GM10266 (cell line): ENCODE data around the gene CYBC1.

Source experiments
- DNase-seq: peaks from one replicate; pipeline ENCODE4 v3.0.0; 2012; ENCODE audit errors: extremely low spot score
- TF ChIP-seq, protein P1 (sequence below): IDR thresholded peaks from 2 replicates; pipeline ENCODE4 v1.5.1; 2012; ENCODE audit warnings: mild to moderate bottlenecking, low read depth; ENCODE audit not compliant: control insufficient read depth, insufficient read depth; ENCODE audit errors: missing control alignments

CYBC1 gene

DNA sequence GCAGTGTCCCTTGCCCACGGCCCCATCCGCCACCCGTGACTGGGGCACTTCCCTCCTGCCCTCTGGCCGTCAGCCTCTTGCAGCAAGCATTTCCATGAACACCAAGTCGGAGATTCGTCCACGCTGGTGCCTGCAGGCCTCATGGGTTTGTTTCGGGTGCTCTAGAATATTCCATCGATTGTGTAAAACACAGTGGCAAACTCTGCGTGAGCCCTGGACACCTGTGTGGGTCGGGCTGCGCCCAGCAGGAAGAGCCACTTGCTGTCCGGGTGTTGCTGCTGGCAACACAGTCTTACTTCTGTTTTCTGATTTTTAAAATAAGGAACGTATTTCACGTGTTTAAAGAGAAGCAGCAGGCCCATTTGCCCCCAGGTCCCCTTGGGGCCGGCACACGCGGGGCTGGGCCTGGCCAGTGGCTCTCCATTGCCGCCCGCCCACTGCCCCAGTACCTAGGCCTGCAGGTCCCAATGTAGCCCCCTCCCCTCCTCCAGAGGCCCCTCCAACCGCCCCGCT lies 10.0 kb downstream of the CYBC1 start:
- DNase-seq: peak; percentile 55
- TF ChIP-seq, protein P1, sequence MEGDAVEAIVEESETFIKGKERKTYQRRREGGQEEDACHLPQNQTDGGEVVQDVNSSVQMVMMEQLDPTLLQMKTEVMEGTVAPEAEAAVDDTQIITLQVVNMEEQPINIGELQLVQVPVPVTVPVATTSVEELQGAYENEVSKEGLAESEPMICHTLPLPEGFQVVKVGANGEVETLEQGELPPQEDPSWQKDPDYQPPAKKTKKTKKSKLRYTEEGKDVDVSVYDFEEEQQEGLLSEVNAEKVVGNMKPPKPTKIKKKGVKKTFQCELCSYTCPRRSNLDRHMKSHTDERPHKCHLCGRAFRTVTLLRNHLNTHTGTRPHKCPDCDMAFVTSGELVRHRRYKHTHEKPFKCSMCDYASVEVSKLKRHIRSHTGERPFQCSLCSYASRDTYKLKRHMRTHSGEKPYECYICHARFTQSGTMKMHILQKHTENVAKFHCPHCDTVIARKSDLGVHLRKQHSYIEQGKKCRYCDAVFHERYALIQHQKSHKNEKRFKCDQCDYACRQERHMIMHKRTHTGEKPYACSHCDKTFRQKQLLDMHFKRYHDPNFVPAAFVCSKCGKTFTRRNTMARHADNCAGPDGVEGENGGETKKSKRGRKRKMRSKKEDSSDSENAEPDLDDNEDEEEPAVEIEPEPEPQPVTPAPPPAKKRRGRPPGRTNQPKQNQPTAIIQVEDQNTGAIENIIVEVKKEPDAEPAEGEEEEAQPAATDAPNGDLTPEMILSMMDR: no peak

DNA sequence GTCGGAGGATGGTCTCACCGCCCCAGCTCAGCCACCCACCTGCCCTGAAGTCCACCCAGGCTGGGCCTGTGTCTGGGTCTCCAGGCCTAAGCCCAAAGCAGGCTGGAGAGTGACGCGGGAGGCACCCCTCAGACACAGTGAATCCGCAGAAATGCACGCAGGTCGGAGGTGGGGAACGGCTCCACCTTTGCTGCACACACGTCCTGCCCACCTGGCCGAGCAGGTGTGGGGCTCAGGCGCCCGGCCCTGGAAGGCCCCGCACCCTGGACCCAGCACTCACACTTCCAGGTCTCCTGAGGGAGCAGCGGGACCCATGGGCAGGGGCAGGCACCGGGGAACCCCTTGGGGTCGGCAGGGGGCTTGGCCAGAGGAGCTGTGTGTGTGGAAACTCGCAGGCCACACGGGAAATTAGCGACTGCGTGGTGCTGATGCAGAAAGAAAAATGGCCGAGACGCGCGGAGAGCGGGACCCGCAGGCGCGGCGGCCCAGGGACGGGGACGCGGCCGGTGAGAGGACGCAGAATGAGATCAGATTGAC lies 10.7 kb downstream of the CYBC1 start:
- TF ChIP-seq, protein P1: no peak
- no peak for DNase-seq

- TF ChIP-seq, protein P1: no peak
- DNase-seq: no peak
These were observed 11.2 kb downstream of the CYBC1 start for GRCh38 chr17:82439194-82439828.

DNA sequence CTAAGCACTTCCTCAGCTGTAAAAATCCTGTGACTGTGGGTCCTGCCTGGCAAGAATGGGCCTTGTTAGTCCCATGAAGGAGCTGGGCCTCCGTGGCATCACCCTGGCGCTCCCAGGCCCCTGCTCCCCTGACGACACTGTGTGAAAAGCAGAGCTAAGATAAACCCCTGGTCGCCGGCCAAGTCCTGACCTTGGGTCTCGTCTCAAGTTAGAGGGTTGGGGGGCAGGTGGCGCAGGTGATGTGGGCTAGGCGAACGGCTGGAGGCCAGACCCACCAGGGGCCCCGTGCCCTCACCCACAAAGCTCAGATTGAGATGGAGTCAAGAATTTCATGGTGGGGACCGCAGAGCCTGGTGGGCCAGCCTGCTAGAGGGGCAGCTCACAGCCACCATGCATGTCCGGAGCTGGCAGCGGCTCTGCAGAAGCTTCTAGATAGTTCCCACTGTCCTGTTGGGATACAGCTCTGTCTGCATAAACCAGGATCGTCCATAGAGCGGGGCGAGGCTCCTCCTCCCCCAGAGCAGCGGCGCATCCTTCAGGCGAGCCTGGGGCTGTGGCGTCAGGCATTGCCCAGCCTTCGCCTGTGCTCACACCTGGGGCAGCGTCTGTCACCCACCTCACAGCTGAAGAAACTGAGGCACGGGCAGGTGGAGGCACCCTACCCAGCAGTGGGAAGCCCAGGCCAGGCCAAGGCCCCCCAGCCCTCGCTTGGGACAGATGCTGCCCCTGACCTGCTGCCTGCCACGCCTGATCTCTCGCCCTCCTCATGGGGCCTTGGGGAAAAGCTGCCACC lies 12.0 kb downstream of the CYBC1 start:
- DNase-seq: no peak

GRCh38 chr17:82437325-82437668 lies 13.3 kb downstream of the CYBC1 start:
- DNase-seq: no peak
- TF ChIP-seq, protein P1: no peak

More for the DNA sequence above, 12.0 kb downstream of the CYBC1 start:
- TF ChIP-seq, protein P1: no peak

- TF ChIP-seq, protein P1: no peak
These were observed 13.8 kb downstream of the CYBC1 start for GRCh38 chr17:82436601-82437324.

More at GRCh38 chr17:82436601-82437324, 13.8 kb downstream of the CYBC1 start:
- no peak for DNase-seq
